GM12801 (cell line): ENCODE measurements around the gene ZNF296.

Experiments
- TF ChIP-seq, protein P1 (sequence below): IDR thresholded peaks from one replicate; pipeline ENCODE4 v1.5.1; 2011; ENCODE audit warnings: control low read depth; ENCODE audit not compliant: insufficient read length; ENCODE audit errors: extremely low read depth

ZNF296 gene

DNA sequence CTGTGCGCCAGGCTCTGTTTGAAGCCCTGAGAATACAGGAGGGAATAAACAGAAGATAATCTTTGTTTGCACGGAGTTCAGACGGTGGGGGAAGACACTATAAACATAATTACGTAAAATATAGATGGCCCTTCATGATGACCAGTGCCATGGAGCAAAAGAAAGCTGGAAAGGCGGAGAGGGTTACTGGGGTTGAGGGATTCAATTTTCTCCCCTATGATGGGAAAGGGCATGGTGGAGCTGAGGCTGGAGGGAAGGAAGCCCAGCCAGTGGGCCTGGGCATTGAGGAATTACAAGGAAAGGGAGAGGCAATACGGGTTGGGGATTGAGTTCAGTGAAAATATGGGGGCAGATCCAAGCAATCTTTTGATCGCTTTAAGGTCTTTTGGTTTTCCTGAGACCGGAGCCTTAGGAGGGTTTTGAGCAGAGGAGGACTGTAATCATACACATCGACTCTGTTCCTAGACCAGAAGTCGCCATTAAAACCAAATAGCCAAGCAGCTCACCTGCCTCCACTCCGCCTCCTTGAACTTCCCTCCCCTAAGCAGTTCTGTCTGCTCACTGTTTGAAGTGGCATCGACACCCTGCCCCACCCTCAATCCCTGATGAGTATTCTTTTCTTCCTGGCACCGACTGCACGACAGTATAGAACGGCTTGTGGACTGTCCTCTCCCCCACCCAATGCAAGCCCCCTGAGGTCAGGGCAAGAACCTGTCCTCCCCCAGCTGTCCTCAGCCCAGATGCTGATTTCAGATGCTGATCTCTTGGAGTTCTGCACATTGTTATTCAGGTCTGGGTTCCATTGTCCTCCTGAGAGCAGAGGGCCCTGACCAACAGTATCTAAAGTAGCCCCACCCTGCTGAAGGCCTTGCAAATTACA, 813 bp upstream of the ZNF296 start:
- TF ChIP-seq, protein P1, sequence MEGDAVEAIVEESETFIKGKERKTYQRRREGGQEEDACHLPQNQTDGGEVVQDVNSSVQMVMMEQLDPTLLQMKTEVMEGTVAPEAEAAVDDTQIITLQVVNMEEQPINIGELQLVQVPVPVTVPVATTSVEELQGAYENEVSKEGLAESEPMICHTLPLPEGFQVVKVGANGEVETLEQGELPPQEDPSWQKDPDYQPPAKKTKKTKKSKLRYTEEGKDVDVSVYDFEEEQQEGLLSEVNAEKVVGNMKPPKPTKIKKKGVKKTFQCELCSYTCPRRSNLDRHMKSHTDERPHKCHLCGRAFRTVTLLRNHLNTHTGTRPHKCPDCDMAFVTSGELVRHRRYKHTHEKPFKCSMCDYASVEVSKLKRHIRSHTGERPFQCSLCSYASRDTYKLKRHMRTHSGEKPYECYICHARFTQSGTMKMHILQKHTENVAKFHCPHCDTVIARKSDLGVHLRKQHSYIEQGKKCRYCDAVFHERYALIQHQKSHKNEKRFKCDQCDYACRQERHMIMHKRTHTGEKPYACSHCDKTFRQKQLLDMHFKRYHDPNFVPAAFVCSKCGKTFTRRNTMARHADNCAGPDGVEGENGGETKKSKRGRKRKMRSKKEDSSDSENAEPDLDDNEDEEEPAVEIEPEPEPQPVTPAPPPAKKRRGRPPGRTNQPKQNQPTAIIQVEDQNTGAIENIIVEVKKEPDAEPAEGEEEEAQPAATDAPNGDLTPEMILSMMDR, result no peak

DNA sequence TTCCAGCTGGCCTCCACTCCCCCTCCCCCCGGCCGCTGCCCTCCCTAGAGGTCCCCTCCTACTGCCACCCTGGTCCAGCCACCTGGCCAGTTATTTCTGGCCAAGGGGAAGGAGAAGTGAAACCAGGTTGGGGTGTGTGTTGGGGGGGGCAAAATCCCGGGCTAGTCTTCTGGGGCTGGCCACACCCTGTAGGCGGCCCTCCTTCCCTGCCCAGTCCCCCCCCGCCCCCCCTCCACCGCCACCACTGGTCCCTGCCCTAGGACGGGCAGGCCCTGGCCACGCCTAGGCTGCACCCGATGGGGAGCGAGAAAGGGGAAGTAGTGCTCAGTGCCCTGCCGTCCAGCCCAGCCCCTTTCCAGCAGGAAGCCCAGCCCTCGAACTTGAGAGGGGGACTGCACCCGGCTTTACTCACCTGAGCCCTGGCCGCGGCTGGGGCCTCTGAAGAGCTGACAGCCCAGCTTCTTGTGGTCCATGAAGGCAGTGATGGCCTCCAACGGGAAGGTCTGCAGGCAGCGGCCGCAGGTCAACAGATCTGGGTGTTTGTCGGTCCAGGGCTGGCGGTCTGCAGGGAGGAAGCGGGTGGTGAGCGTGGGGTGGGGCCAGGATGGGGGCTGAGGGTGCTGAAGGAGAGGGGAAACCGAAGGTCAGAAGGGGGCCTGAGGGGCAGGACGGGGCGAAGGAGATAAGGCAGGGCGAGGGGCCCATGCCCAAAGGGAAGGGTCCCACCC, 813 bp downstream of the ZNF296 start:
- TF ChIP-seq, protein P1, result no peak

DNA sequence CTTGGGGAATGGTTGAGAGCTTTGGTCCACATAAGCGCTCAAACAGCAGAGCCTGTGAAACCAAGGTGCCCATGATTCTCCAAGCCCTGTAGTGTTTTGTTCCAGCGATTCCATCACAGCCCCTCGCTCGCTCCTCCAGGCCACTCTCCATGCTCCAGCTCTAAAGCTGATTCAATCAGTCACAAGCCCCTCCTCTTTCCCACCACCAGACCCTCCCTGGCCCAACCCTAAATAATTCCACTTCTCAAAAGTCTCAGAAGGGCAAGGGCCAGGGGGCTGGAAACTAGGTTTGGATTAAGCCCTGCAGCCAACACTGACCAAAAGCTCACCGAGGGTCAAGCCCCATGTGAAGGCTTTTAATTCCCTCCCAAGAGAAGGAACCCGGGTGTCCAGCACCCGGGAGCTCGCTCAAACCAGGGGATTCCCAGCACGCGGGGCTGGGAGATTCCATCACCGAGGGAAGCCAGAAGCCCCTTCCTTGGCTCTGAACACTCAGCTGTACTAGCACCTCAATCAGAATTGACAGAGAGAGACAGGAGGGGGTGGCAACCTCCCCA, 1.5 kb downstream of the ZNF296 start:
- TF ChIP-seq, protein P1, result no peak

DNA sequence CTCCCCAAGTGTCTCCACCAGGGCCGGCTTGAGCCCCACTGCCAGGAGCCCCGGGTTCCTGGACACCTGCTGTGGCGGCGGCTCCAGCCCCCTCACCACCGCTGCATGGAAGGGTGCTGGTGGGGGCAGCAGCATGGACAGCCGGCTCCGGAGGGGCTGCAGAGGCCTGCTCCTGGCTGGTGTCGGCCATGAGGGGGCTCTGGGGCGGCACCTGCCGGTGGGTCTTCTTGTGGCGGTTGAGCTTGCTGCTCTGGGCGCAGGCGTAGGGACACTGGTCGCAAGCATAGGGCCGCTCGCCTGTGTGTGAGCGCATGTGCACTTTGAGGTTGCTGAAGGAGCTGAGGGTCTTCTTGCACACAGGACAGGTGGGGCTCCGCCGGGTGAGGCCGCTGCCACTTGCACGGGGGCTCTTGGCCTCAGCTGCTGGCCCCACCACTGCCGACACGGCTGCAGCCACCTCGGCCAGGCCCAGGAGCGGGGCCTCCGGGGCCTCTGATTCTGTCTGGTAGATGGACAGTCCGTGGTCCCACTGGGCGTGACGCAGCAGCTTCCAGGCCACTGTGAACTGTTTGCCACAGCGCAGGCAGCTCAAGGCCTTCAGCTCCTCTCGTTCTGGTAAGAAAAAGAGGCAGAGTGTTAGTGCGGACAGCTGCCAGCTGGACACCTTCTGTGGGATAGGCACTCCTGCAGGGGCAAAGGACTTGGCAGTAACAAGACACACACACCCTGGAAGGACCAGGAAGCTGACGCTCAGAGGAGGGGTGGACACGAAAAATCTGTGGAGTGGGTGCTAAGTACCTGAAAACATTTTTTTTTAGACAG, 4.1 kb downstream of the ZNF296 start:
- TF ChIP-seq, protein P1, result no peak

DNA sequence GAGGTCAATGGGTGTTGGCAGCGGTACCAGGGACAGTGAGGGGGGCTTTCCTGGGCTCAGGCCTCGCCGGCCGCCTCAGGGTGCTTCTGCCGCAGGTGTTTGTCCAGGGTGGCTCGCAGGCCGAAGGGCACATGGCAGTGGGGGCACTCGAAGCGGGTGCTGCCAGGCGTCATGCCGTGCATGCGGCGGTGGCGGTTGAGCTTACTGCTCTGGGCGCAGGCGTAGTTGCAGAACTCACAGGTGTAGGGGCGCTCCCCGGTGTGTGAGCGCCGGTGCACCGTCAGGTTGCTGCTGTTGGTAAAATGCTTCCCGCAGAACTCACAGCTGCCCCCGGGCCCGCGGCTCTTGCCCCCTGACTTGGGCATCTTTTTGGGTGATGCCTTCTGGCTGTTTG, 4.7 kb downstream of the ZNF296 start:
- TF ChIP-seq, protein P1, result no peak

DNA sequence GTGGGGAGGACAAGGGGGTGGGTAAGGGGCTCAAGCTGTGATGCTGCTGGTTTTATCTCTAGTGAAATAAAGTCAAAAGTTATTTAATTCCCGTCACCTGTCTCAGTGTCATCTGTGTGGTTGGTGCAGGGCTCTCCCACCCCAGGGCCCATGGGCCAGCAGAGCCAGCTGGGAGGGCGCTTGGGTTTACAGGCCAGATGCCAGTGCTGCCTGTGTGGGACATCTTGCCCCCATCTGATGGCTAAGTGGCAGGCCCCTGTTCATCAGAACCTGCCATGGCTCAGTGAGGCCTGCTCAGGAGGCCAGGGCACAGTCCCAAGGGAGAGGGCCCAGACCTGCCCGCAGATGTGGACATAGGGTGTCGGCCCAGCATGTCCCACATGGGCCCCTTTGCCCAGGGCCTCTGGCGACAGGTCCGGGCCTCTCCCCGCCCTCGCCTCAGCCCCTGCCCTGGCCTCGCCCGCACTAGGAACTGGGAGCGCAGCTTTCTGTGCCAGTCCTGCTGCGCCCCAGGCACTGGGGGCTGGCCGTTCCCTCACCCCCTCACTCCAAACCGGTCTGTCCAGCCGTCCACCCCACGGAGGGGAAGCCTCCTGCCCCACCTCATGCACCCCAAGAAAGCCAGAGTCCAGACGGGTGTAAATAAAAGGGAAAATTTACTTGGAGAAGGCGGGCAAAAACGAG, 5.3 kb downstream of the ZNF296 start:
- TF ChIP-seq, protein P1, result no peak
